ENCODE results near the gene GIT1. TPM values are rescaled to one million over a fixed set of nuclear protein-coding genes. Genes with fewer than 3 reads are reported as not detected.
A peak's percentile ranks its signal among the peaks of the same experiment; 100 is the strongest.

The GIT1 gene
- 38.8 and 44.3 TPM in 2 replicates for total RNA-seq (2014; rRNA removed; shearing (Covaris generic))
- 60.2 and 69.6 TPM in 2 replicates for total RNA-seq (2022)
- percentile 48 among the genes with signal in this experiment for Bru-seq, nascent RNA
- BruChase-seq, experiment 1, labeled RNA remaining after a 6-hour chase, result percentile 68 among the genes with signal in this experiment
- BruChase-seq, experiment 2, labeled RNA remaining after a 2-hour chase, result percentile 63 among the genes with signal in this experiment
- long read RNA-seq, transcript GIT1-203 (21 exons, 3,711 nt), result minor isoform, 9 of 229 reads
- long read RNA-seq, transcript GIT1-201 (20 exons, 3,768 nt), result major isoform, 137 of 229 reads
- long read RNA-seq, partial matches to known transcripts, result 38 of 229 reads
- long read RNA-seq, other reads (novel, unspliced or antisense), result 44 of 229 reads

- DNase-seq (ENCODE audit: low spot score), result peak; percentile 92
- POLR2A ChIA-PET, result no interaction called here
These were observed at the start of gene GIT1 for GRCh38 chr17:29589524-29590410. GIT1 (minus strand) TSS chr17:29589648; CDS start chr17:29589378, 270 bp downstream.

GRCh38 chr17:29633886-29634285, 44.4 kb upstream of the GIT1 start:
- POLR2A ChIA-PET, result no interaction called here
- DNase-seq (ENCODE audit: low spot score), result no peak
- H4K20me1 ChIP-seq (ENCODE audit: insufficient read depth, low read length), result 0 out of 2 replicates have a peak, but pooled peaks cover 5% of the 10 kb centered on the region
- no peak overlapping the region for H2AFZ ChIP-seq (ENCODE audit: low read length)
- CTCF ChIA-PET (ENCODE audit: unreplicated experiment), result no interaction called here
- no peaks in the 10 kb centered on the region for H3K9me3 ChIP-seq (ENCODE audit: low read length)
- H3K36me3 ChIP-seq (ENCODE audit: insufficient read depth, low read length), result peaks cover 77% of the 10 kb centered on the region
- no peak overlapping the region for H3K4me3 ChIP-seq (ENCODE audit: low read depth, low read length, poor library complexity, severe bottlenecking)
- H3K4me2 ChIP-seq (ENCODE audit: low read length), result no peak overlapping the region
- H3K27ac ChIP-seq (ENCODE audit: low read depth, low read length, poor library complexity, severe bottlenecking), result no peak overlapping the region
- no peaks in the 10 kb centered on the region for H3K4me1 ChIP-seq (ENCODE audit: insufficient read depth, low read length, poor library complexity, severe bottlenecking)
- no peaks in the 10 kb centered on the region for H3K79me2 ChIP-seq (ENCODE audit: insufficient read depth, low read depth, low read length)
- no TSS peak for BruUV-seq (replicated peaks)
- no peak for TF ChIP-seq CTCF (conservative IDR thresholded peaks at IDR 0.05; ENCODE audit: low read length)
- TF ChIP-seq EZH2phosphoT487 (IDR thresholded peaks at IDR 0.05; ENCODE audit: borderline replicate concordance, low read depth, low read length), result no peak
- H3K9me2 ChIP-seq (ENCODE audit: insufficient read depth, low read length), result no peaks in the 10 kb centered on the region
- intact Hi-C loops (cut with micrococcal nuclease; ENCODE audit: unreplicated experiment), result loop anchor here (10.0 kb wide), 1 partner anchor 371 kb away; no protein-coding TSS in a partner anchor

More at GRCh38 chr17:29589524-29590410, at the start of gene GIT1:
- Histone ChIP-seq H3K79me2 (ENCODE audit: insufficient read depth, low read depth, low read length) (peaks cover 44% of the 10 kb centered on the region), H3K27ac (ENCODE audit: low read depth, low read length, poor library complexity, severe bottlenecking) (peak within 1 kb of the TSS; percentile 61), H3K9me3 (ENCODE audit: low read length) (no peaks in the 10 kb centered on the region), H3K9me2 (ENCODE audit: insufficient read depth, low read length) (no peaks in the 10 kb centered on the region), H3K4me3 (ENCODE audit: low read depth, low read length, poor library complexity, severe bottlenecking) (peak within 1 kb of the TSS; percentile 79), H2AFZ (ENCODE audit: low read length) (peak within 1 kb of the TSS; percentile 87), H3K4me2 (ENCODE audit: low read length) (peak within 1 kb of the TSS; percentile 99), H3K4me1 (ENCODE audit: insufficient read depth, low read length, poor library complexity, severe bottlenecking) (peaks cover 68% of the 10 kb centered on the region), H3K36me3 (ENCODE audit: insufficient read depth, low read length) (no peaks in the 10 kb centered on the region), H4K20me1 (ENCODE audit: insufficient read depth, low read length) (peaks cover 12% of the 10 kb centered on the region; the same call in 1 of the 2 replicates)
- CTCF ChIA-PET (ENCODE audit: unreplicated experiment), result interaction anchor here (0.9 kb wide), 1 partner anchor 11 kb away, joined by 3 read pairs; no protein-coding TSS in a partner anchor
- intact Hi-C loops (cut with micrococcal nuclease; ENCODE audit: unreplicated experiment), result loop anchor here (1.0 kb wide), 2 partner anchors 21 to 295 kb away; partner anchors contain the start of genes NUFIP2 and TP53I13
- 0 out of 2 replicates have a peak, but pooled peaks have one; percentile 4 for TF ChIP-seq CTCF (conservative IDR thresholded peaks at IDR 0.05; ENCODE audit: low read length)
- TF ChIP-seq EZH2phosphoT487 (IDR thresholded peaks at IDR 0.05; ENCODE audit: borderline replicate concordance, low read depth, low read length), result no peak
- no TSS peak for BruUV-seq (replicated peaks)
